Endodermal cell (in vitro differentiated cells): ENCODE results near the gene UFD1. TPM values are rescaled to one million over a fixed set of nuclear protein-coding genes. Genes with fewer than 3 reads are reported as not detected.

Experiments used
- DNase-seq: peaks from one replicate; pipeline ENCODE4 v3.0.0-alpha.2; 2017
- H3K27ac ChIP-seq: 2 replicates; pipeline ENCODE4 v1.5.1; 2013; ENCODE audit warnings: mild to moderate bottlenecking, low read depth, low read length, moderate library complexity
- H3K27me3 ChIP-seq: 2 replicates; pipeline ENCODE4 v1.6.1; 2013; ENCODE audit warnings: mild to moderate bottlenecking, low read length, moderate library complexity; ENCODE audit not compliant: insufficient read depth, control insufficient read depth, poor library complexity, severe bottlenecking
- H3K36me3 ChIP-seq: 2 replicates; pipeline ENCODE4 v1.7.0; 2013; ENCODE audit warnings: mild to moderate bottlenecking, low read length, moderate library complexity; ENCODE audit not compliant: control insufficient read depth, insufficient read depth
- H3K4me1 ChIP-seq: one replicate; pipeline ENCODE4 v1.7.0; 2013; ENCODE audit warnings: low read length; ENCODE audit not compliant: control insufficient read depth, insufficient read depth
- H3K4me3 ChIP-seq: 2 replicates; pipeline ENCODE4 v1.5.1; 2013; ENCODE audit warnings: mild to moderate bottlenecking, low read length, moderate library complexity
- H3K9ac ChIP-seq: 2 replicates; pipeline ENCODE4 v1.6.1; 2013; ENCODE audit warnings: mild to moderate bottlenecking, low read length, moderate library complexity; ENCODE audit not compliant: poor library complexity, severe bottlenecking; ENCODE audit errors: extremely low read depth
- H3K9me3 ChIP-seq: 2 replicates; pipeline ENCODE4 v1.6.1; 2013; ENCODE audit warnings: mild to moderate bottlenecking, low read length, moderate library complexity; ENCODE audit not compliant: control insufficient read depth
- H3K27ac Mint-ChIP-seq: 2 replicates; pipeline ENCODE4 v1.8.0; 2020; ENCODE audit warnings: mixed read lengths
- H3K27me3 Mint-ChIP-seq: 2 replicates; pipeline ENCODE4 v1.8.0; 2021; ENCODE audit warnings: mild to moderate bottlenecking, mixed read lengths; ENCODE audit not compliant: insufficient read depth
- H3K36me3 Mint-ChIP-seq: 2 replicates; pipeline ENCODE4 v1.8.0; 2020; ENCODE audit warnings: low read depth, mixed read lengths
- H3K4me1 Mint-ChIP-seq: 2 replicates; pipeline ENCODE4 v1.8.0; 2020; ENCODE audit warnings: mixed read lengths
- H3K4me3 Mint-ChIP-seq: 2 replicates; pipeline ENCODE4 v1.8.0; 2020; ENCODE audit warnings: mild to moderate bottlenecking, moderate library complexity, mixed read lengths
- H3K9me3 Mint-ChIP-seq: 2 replicates; pipeline ENCODE4 v1.8.0; 2020; ENCODE audit warnings: mild to moderate bottlenecking, mixed read lengths
- WGBS, 2 experiments: methylation state at CpG; one replicate each; pipeline versions ENCODE4 v1.1.5 to v1.1.7; 2013; ENCODE audit warnings: missing lambda C conversion rate in 2 of 2, mixed read lengths in 1 of 2; ENCODE audit not compliant: insufficient coverage in 1 of 2, insufficient read length in 1 of 2; 5-methylcytosine and 5-hydroxymethylcytosine counted together
- total RNA-seq, 2 donors: library from RNA; stranded (reverse); fragmentation: NEBNext Ultra II Directional in 1 of 2; extraction: Animal tissue kit (Norgen Biotek cat#: 25700) in 1 of 2; gene quantifications; 2 replicates in 1 of 2; 3 replicates in 1 of 2; pipeline ENCODE4 v1.2.1, GENCODE V29; 2021
- TF ChIP-seq, protein P1 (sequence below): fragments of 200-600 bp; sonication (generic); conservative IDR thresholded peaks from 2 replicates; pipeline ENCODE4 v1.5.0; 2021; ENCODE audit warnings: antibody characterized with exemption, mild to moderate bottlenecking

UFD1 gene
- total RNA-seq, 2 donors from 2014 or later: 67.7 to 69.2 TPM

GRCh38 chr22:19401483-19401882, 77.5 kb downstream of the UFD1 start:
- Histone ChIP-seq H3K27ac (no peak overlapping the region), H3K9ac (no peak overlapping the region), H3K4me1 (no peaks in the 10 kb centered on the region), H3K36me3 (peaks cover 89% of the 10 kb centered on the region), H3K4me3 (no peak overlapping the region), H3K9me3 (no peaks in the 10 kb centered on the region), H3K27me3 (no peaks in the 10 kb centered on the region)
- H3K36me3 Mint-ChIP-seq: peaks cover 55% of the 10 kb centered on the region
- no peaks in the 10 kb centered on the region for H3K4me1 Mint-ChIP-seq
- WGBS, 2 experiments: 90 to 96% methylated on average over 4 of the region's 4 CpGs
- no peak for DNase-seq
- H3K9me3 Mint-ChIP-seq: no peaks in the 10 kb centered on the region
- TF ChIP-seq, protein P1, sequence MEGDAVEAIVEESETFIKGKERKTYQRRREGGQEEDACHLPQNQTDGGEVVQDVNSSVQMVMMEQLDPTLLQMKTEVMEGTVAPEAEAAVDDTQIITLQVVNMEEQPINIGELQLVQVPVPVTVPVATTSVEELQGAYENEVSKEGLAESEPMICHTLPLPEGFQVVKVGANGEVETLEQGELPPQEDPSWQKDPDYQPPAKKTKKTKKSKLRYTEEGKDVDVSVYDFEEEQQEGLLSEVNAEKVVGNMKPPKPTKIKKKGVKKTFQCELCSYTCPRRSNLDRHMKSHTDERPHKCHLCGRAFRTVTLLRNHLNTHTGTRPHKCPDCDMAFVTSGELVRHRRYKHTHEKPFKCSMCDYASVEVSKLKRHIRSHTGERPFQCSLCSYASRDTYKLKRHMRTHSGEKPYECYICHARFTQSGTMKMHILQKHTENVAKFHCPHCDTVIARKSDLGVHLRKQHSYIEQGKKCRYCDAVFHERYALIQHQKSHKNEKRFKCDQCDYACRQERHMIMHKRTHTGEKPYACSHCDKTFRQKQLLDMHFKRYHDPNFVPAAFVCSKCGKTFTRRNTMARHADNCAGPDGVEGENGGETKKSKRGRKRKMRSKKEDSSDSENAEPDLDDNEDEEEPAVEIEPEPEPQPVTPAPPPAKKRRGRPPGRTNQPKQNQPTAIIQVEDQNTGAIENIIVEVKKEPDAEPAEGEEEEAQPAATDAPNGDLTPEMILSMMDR: no peak
- H3K4me3 Mint-ChIP-seq: no peak overlapping the region
- H3K27me3 Mint-ChIP-seq: no peaks in the 10 kb centered on the region
- H3K27ac Mint-ChIP-seq: no peak overlapping the region

GRCh38 chr22:19400881-19401280, 78.1 kb downstream of the UFD1 start:
- Histone ChIP-seq H3K27me3 (no peaks in the 10 kb centered on the region), H3K9ac (no peak overlapping the region), H3K36me3 (peaks cover 85% of the 10 kb centered on the region), H3K4me1 (no peaks in the 10 kb centered on the region), H3K4me3 (no peak overlapping the region), H3K27ac (no peak overlapping the region), H3K9me3 (no peaks in the 10 kb centered on the region)
- no peak for DNase-seq
- no peaks in the 10 kb centered on the region for H3K27me3 Mint-ChIP-seq
- no peak overlapping the region for H3K27ac Mint-ChIP-seq
- TF ChIP-seq, protein P1: no peak
- 89 to 95% methylated on average over 6 of the region's 6 CpGs for WGBS, 2 experiments
- no peak overlapping the region for H3K4me3 Mint-ChIP-seq
- H3K36me3 Mint-ChIP-seq: peaks cover 54% of the 10 kb centered on the region
- no peaks in the 10 kb centered on the region for H3K9me3 Mint-ChIP-seq
- H3K4me1 Mint-ChIP-seq: no peaks in the 10 kb centered on the region

Other genes with a start within 250 kb of the UFD1 start
- gene CLTCL1, start 187.5 kb downstream of the UFD1 start, total RNA-seq: 10 to 100 TPM; 11.8 to 14.4 TPM
- gene HIRA, start 47.5 kb downstream of the UFD1 start, total RNA-seq: 10 to 100 TPM; 44.8 to 46.6 TPM
- 10 to 100 TPM; 20.3 to 26.5 TPM for gene MRPL40, start 46.6 kb downstream of the UFD1 start, total RNA-seq
- gene C22orf39, start 31.5 kb downstream of the UFD1 start, total RNA-seq: 10 to 100 TPM; 27.4 to 31.5 TPM
- gene CDC45, start 727 bp upstream of the UFD1 start, total RNA-seq: 10 to 100 TPM; 30.3 to 31.2 TPM
- gene CLDN5, start 45.2 kb upstream of the UFD1 start, total RNA-seq: under 1 TPM; 0.20 to 0.66 TPM
- 10 to 100 TPM in 1 of 2 donors, 1 to 10 TPM in 1; 9.8 to 20.0 TPM for gene SEPTIN5, start 235.3 kb upstream of the UFD1 start, total RNA-seq
- gene GP1BB, start 244.3 kb upstream of the UFD1 start, total RNA-seq: under 1 TPM; 0.48 to 0.62 TPM